ENCODE measurements around the gene FRS3. TPM values are rescaled to one million over a fixed set of nuclear protein-coding genes. Genes with fewer than 3 reads are reported as not detected.
A peak's percentile ranks its signal among the peaks of the same experiment; 100 is the strongest.

The FRS3 gene, protein sequence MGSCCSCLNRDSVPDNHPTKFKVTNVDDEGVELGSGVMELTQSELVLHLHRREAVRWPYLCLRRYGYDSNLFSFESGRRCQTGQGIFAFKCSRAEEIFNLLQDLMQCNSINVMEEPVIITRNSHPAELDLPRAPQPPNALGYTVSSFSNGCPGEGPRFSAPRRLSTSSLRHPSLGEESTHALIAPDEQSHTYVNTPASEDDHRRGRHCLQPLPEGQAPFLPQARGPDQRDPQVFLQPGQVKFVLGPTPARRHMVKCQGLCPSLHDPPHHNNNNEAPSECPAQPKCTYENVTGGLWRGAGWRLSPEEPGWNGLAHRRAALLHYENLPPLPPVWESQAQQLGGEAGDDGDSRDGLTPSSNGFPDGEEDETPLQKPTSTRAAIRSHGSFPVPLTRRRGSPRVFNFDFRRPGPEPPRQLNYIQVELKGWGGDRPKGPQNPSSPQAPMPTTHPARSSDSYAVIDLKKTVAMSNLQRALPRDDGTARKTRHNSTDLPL
- total RNA-seq: 1 to 10 TPM; 4.6 TPM

DNA sequence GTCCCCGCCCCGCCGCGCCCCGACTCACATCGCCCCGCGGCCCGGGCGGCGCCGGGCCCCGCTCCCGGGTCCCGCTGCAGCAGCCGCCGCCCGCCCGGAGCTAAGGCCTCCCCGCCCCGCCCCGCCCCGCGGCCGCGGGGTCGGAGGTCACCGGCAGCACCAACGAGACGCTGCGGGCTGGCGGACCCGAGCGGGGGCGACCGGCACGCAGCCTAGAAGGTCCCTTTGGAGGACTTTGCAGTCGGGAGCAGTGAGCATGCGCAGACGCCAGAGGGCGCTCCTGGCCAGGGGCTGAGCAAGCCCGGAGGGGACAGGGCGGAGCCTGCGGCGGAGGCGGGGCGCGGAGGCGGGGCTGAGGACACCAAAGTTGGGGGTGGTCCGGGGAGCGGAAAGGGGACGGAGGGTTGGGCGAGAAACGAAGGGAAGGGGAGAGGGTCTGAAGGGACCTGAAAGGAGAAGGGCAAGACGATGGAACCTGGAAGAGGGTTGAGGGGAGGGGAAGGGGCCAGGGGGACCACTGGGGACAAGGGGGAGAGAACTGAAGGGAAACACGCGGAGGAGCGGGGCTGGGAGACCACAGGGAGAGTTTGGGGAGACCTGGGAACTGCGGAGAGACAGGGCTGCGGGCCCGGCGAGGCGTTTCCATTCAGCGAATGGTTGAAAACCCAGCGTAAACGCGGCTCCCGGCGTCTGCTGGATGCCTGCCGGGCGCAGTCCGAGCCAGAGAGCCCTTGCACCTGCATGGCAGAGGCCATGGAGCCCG, at the start of gene FRS3:
Gene FRS3 (minus strand): TSS at position 113 of the 763 bp plus-strand sequence. CDS start 2,913 bp downstream, outside the sequence.
- Mint-ChIP-seq H3K9me3 (no peaks in the 10 kb centered on the region), H3K36me3 (ENCODE audit: low read depth) (peaks cover 2% of the 10 kb centered on the region), H3K4me1 (peaks cover 23% of the 10 kb centered on the region), H3K27ac (peak within 1 kb of the TSS; percentile 72), H3K27me3 (peaks cover 14% of the 10 kb centered on the region), H3K4me3 (peak within 1 kb of the TSS; percentile 87)
- POLR2A ChIA-PET: no interaction called here
- peak; percentile 98 for DNase-seq
- CTCF ChIA-PET: interaction anchor here (0.7 kb wide), 1 partner anchor 374 kb away, joined by 3 read pairs; no protein-coding TSS in a partner anchor

DNA sequence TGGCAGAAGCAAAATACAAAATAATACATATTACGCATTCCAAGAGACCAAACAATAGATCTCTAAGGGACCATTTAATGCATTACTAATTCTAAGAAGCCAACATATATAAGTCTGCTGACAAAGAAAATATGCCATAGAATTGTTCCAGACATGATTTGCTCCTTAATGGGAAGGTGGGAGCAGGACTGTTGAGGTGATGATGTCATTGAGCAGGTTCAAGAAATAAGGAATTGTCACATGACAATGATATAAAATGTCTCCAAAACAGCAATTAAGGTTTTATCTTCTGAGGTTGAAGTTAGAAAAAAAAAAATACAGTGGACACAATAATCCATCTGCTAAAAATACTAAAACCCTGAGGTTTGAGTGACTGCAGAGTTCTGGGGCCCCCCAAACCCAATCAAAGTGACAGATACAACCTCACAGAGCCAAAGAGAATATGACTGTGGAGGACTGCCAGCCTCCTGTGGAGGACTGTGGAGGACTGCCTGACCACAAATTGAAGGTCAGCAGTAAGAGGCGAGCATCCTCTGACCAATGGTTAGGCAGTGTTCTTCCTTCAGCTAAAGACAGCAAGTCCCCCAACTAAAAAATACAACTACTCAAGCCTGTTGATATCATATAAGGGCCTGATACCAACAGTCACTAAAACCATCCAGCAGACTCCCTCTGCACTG, 46.8 kb upstream of the FRS3 start:
- H3K27me3 Mint-ChIP-seq: no peaks in the 10 kb centered on the region
- no peaks in the 10 kb centered on the region for H3K36me3 Mint-ChIP-seq (ENCODE audit: low read depth)
- H3K4me3 Mint-ChIP-seq: no peak overlapping the region
- H3K4me1 Mint-ChIP-seq: no peaks in the 10 kb centered on the region
- ChIA-PET CTCF (no interaction called here), POLR2A (no interaction called here)
- no peak for DNase-seq
- H3K9me3 Mint-ChIP-seq: no peaks in the 10 kb centered on the region
- no peak overlapping the region for H3K27ac Mint-ChIP-seq

DNA sequence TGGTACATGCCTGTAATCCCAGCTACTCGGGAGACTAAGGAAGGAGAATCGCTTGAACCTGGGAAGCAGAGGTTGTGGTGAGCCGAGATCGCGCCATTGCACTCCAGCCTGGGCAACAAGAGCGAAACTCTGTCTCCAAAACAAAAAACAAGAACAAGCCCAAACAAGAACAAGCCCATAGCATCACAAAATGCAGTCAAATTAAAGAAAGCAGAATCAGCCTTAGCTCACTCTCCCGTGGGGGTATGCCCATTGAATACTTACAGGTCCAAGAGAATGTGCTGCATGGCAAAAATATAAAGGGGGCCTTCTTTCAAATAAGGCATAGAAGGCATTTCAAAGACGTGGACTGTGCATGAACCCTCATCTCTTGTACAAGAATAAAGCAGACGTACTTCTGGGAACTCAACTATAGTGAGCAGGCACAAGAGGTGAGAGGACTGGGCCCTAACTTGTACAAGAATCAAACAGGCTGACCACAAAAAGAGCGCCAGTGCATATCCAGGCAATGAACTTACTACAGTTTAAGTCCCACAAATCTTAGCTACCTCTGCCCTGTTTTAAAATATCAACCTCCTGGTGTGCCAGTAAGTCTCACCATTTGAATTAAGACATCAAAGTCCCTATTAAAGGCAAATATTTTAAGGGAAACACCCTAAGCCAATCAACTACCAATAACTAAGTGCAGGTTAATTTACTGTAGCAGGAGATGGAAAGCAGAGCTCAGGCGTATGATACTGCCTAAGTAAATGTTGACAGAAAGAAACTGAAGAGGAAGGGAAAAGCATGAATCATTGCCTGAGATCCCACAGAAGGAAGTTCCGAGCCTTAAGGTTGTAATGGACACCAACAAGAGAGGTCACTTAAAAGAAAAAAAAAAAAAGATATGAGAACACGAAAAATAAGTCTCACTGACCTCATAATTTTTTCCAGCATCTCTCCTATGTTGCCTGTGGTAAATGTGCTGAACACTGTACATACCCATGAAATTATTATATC, 45.2 kb upstream of the FRS3 start:
- H3K36me3 Mint-ChIP-seq (ENCODE audit: low read depth): no peaks in the 10 kb centered on the region
- CTCF ChIA-PET: interaction anchor here (0.9 to 1.0 kb wide), 2 partner anchors 37 to 830 kb away, joined by 3 read pairs; partner anchors contain the start of gene TOMM6

DNA sequence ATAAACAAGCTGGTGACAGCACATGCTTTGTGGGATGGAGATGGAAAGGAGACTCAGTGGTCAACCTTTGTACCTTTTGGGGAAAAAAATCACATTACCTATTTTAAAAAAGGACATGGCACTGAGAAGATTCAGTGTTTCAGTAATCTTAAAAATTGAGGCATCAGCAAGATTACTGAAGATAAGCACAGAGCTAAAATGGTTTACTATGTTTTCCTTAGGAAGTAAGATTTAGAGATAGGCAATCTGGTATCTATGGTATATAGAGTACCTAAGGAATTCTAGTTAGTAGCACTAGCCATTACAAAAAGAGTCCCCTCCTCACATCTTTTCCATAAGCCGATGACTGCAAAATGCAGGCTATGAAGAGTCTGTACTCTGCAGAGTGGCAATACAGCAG, 43.5 kb upstream of the FRS3 start:
- Mint-ChIP-seq H3K27me3 (no peaks in the 10 kb centered on the region), H3K4me1 (no peaks in the 10 kb centered on the region), H3K36me3 (ENCODE audit: low read depth) (no peaks in the 10 kb centered on the region), H3K27ac (no peak overlapping the region), H3K4me3 (no peak overlapping the region), H3K9me3 (no peaks in the 10 kb centered on the region)
- no peak for DNase-seq
- ChIA-PET POLR2A (no interaction called here), CTCF (interaction anchor here (0.6 to 1.6 kb wide), 3 partner anchors 10 to 454 kb away, joined by 3 to 5 read pairs (median 4); partner anchors contain the start of gene TOMM6)

More for the DNA sequence above, 45.2 kb upstream of the FRS3 start:
- Mint-ChIP-seq H3K4me3 (no peak overlapping the region), H3K4me1 (no peaks in the 10 kb centered on the region), H3K27ac (no peak overlapping the region), H3K9me3 (no peaks in the 10 kb centered on the region), H3K27me3 (no peaks in the 10 kb centered on the region)
- no peak for DNase-seq
- POLR2A ChIA-PET: no interaction called here

DNA sequence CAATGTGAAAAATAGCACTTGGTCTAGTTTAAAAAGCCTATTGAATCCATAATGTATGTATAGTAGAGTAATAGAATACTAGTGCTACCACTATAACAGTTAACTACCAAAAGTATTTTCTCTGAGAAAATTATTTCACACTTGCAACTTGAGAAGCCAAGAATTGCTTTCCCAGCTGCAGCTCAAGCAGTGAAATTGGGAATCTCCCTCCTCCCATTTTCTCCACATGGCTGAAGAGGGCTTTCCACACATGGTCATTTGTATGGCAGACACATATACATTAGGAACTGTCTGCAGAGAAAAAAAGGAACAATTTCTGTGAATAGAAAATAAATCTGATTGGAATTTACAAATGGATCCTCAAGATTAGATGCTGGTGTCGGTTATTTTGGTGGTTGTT, 42.3 kb upstream of the FRS3 start:
- H3K27me3 Mint-ChIP-seq: no peaks in the 10 kb centered on the region
- no peaks in the 10 kb centered on the region for H3K36me3 Mint-ChIP-seq (ENCODE audit: low read depth)
- H3K4me3 Mint-ChIP-seq: no peak overlapping the region
- ChIA-PET CTCF (interaction anchor here (1.5 to 1.6 kb wide), 2 partner anchors 9 to 35 kb away, joined by 4 to 5 read pairs; partner anchors contain the start of gene TOMM6), POLR2A (no interaction called here)
- no peaks in the 10 kb centered on the region for H3K9me3 Mint-ChIP-seq
- H3K27ac Mint-ChIP-seq: no peak overlapping the region
- DNase-seq: no peak
- no peaks in the 10 kb centered on the region for H3K4me1 Mint-ChIP-seq

DNA sequence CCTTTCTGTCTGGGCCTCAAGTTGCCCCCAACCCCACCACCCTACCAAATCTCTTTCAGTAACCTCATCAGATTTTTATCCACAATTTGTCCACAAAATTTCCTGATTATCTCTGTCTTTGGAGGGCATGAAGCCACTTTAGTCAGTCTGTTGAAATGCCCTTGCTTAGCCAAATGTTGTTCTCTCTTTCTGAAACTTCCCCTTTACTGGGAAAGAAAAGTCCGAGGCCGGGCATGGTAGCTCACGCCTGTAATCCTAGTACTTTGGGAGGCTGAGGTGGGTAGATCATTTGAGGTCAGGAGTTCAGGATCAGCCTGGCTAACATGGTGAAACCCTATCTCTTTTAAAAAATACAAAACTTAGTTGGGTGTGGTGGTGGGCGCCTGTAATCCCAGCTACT, 41.6 kb upstream of the FRS3 start:
- no peak overlapping the region for H3K4me3 Mint-ChIP-seq
- H3K36me3 Mint-ChIP-seq (ENCODE audit: low read depth): no peaks in the 10 kb centered on the region
- H3K9me3 Mint-ChIP-seq: no peaks in the 10 kb centered on the region
- H3K4me1 Mint-ChIP-seq: peaks cover under 1% of the 10 kb centered on the region
- POLR2A ChIA-PET: no interaction called here
- CTCF ChIA-PET: interaction anchor here (0.9 to 1.2 kb wide), 3 partner anchors 36 to 227 kb away, joined by 3 read pairs; no protein-coding TSS in a partner anchor
- no peak for DNase-seq
- no peak overlapping the region for H3K27ac Mint-ChIP-seq
- no peaks in the 10 kb centered on the region for H3K27me3 Mint-ChIP-seq

DNA sequence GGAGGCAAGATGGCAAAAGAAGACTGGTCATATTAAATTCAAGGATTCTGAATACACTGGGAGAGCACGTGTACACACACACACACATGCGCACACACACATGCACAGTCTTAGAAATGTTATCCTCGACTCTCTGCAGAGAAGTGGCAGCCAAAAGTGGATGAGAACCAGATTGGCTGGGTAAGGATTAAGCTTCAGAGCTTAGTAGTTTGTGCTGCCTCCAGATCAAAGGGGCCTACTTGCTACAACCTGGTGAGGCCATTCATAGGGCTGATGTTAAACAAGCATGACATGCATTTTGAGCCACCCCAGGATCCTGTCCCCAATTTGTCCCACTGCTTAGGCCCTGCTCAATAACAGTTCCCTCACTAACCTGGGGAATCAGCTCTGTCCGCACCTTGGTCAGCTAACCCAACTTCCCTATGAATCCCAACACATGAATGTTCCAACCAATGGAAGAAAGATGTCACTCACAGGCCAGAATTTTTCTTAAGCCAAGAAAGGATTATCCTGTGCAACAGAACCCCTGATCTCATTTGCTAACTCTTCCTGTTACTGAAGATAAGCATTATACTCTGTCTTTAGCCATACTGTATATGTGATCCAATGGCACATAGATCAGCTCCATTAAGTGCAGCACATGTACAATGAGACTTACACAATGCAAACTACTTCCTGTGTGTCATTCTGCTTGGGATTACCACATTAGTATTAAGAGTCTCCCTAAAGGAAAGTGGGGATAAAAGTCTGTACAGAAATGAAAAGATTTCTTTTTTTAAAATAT, 38.8 kb upstream of the FRS3 start:
- ChIA-PET POLR2A (interaction anchor here (0.6 kb wide), 1 partner anchor 1058 kb away, joined by 3 read pairs; no protein-coding TSS in a partner anchor), CTCF (interaction anchor here (1.1 to 1.4 kb wide), 2 partner anchors 31 to 225 kb away, joined by 3 read pairs; partner anchors contain the start of gene TOMM6)
- Mint-ChIP-seq H3K9me3 (no peaks in the 10 kb centered on the region), H3K4me1 (peaks cover 4% of the 10 kb centered on the region), H3K4me3 (no peak overlapping the region), H3K27me3 (no peaks in the 10 kb centered on the region), H3K36me3 (ENCODE audit: low read depth) (no peaks in the 10 kb centered on the region), H3K27ac (no peak overlapping the region)
- no peak for DNase-seq

DNA sequence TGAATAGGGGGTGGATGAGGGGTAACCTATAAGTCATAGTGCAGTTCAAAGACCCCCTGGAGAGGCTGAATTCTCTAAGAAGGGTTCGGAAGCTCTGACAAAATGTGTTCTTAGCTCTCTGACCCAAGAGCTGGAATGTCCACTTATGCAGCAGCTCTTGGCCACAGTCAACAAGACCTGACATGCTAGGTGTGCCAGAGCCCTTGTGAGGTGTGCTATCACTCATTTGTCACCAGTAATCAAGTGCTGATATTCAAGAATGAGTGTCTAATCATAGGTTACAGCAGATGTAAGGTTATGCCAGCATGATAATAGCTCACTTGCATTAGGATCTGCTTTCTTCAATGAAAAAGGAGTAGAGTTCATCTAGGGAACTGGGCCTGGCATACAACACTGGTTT, 35.9 kb upstream of the FRS3 start:
- peaks cover 4% of the 10 kb centered on the region for H3K4me1 Mint-ChIP-seq

DNA sequence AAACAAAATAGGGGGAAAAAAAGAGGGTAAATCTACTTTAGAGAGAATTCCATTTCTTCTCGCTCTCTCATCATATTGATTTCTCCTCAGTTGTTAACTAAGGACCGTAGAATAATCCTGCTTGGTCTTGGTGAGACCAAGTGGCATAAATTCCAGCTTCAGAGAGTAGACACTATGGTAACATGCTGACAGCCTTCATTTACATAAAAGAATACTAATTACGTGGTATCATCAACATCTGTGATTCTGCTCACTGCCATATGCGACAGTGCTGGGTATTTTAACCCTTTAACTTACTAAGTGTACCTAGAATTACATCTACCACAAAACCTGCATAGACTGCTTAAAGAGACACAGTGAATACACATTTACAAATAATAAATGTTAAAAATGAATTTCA, 34.9 kb upstream of the FRS3 start:
- ChIA-PET POLR2A (no interaction called here), CTCF (interaction anchor here (1.5 to 1.9 kb wide), 2 partner anchors 27 to 32 kb away, joined by 3 to 7 read pairs; partner anchors contain the start of gene TOMM6)
- DNase-seq: no peak
- H3K9me3 Mint-ChIP-seq: no peaks in the 10 kb centered on the region
- no peaks in the 10 kb centered on the region for H3K36me3 Mint-ChIP-seq (ENCODE audit: low read depth)
- H3K27me3 Mint-ChIP-seq: no peaks in the 10 kb centered on the region
- peaks cover 4% of the 10 kb centered on the region for H3K4me1 Mint-ChIP-seq
- no peak overlapping the region for H3K4me3 Mint-ChIP-seq
- no peak overlapping the region for H3K27ac Mint-ChIP-seq

More for the DNA sequence above, 35.9 kb upstream of the FRS3 start:
- Mint-ChIP-seq H3K27me3 (no peaks in the 10 kb centered on the region), H3K4me3 (no peak overlapping the region), H3K36me3 (ENCODE audit: low read depth) (no peaks in the 10 kb centered on the region), H3K27ac (no peak overlapping the region), H3K9me3 (no peaks in the 10 kb centered on the region)
- POLR2A ChIA-PET: no interaction called here
- CTCF ChIA-PET: interaction anchor here (1.5 to 1.9 kb wide), 2 partner anchors 28 to 32 kb away, joined by 3 to 7 read pairs; partner anchors contain the start of gene TOMM6
- no peak for DNase-seq

DNA sequence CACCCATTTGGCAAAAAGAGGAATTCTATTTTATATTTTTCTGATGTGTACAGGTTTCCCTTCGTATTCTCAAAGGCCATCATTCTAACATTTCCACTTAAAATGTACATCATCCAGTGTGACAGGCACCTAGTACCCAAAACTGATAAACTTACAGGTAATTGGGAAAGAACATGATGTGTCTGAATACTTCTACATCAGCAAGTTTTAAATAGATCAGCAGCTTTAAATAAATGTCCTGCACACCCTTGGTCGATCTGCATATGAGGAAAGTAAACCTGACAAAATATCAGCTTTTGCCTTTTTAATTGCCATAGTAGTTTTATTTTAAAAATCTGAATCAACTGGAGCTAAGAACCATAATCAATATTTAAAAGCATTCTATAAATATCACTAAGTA, 34.3 kb upstream of the FRS3 start:
- POLR2A ChIA-PET: no interaction called here
- Mint-ChIP-seq H3K27me3 (no peaks in the 10 kb centered on the region), H3K4me3 (no peak overlapping the region), H3K9me3 (no peaks in the 10 kb centered on the region), H3K27ac (no peak overlapping the region), H3K4me1 (peaks cover 4% of the 10 kb centered on the region), H3K36me3 (ENCODE audit: low read depth) (no peaks in the 10 kb centered on the region)
- no peak for DNase-seq
- CTCF ChIA-PET: interaction anchor here (0.6 to 1.5 kb wide), 3 partner anchors 9 to 122 kb away, joined by 3 to 4 read pairs (median 3); no protein-coding TSS in a partner anchor

DNA sequence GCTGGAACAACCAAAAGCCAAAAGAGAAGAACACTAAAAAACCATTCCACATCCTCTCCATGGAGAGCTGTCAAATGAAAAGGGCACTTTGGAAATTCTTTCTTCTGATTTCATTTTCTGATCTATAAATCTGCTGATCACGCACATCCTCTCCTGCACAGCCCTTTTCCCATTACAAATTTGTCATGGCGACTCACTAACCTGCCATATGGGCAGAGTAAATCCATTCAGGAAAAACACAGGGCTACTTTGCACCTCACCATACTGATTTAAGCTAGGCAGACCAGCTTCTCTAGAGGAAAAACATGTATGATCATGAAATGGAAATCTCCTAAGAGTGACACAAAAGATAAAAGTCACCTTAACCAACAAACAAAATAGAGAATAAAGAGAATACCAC, 33.8 kb upstream of the FRS3 start:
- no peaks in the 10 kb centered on the region for H3K9me3 Mint-ChIP-seq
- no peak overlapping the region for H3K27ac Mint-ChIP-seq
- ChIA-PET CTCF (interaction anchor here (0.6 to 1.2 kb wide), 3 partner anchors 9 to 228 kb away, joined by 3 to 4 read pairs (median 3); no protein-coding TSS in a partner anchor), POLR2A (no interaction called here)
- no peaks in the 10 kb centered on the region for H3K36me3 Mint-ChIP-seq (ENCODE audit: low read depth)
- DNase-seq: no peak
- peaks cover 4% of the 10 kb centered on the region for H3K4me1 Mint-ChIP-seq
- H3K27me3 Mint-ChIP-seq: no peaks in the 10 kb centered on the region
- no peak overlapping the region for H3K4me3 Mint-ChIP-seq
